Liver (tissue), 9 donors: Measurements from ENCODE around the gene GON7. TPM values are rescaled to one million over a fixed set of nuclear protein-coding genes. Genes with fewer than 3 reads are reported as not detected.

Experiments used
- DNase-seq: peaks from one replicate; pipeline ENCODE4 v3.0.0-alpha.2; 2017; ENCODE audit warnings: low spot score
- H3K27ac ChIP-seq, 2 donors: one replicate each; pipeline ENCODE4 v1.7.0; 2013; ENCODE audit warnings: inconsistent platforms in 2 of 2, low read length in 2 of 2, control low read depth in 1 of 2, low read depth in 1 of 2, mild to moderate bottlenecking in 1 of 2
- H3K27me3 ChIP-seq, 4 donors: one replicate each; pipeline versions ENCODE4 v1.6.1 to v1.7.0; 2013; ENCODE audit warnings: low read length in 3 of 4, inconsistent platforms in 1 of 4, mild to moderate bottlenecking in 1 of 4, moderate library complexity in 1 of 4; ENCODE audit not compliant: control insufficient read depth in 4 of 4, insufficient read depth in 4 of 4
- H3K36me3 ChIP-seq, 4 donors: one replicate each; pipeline versions ENCODE4 v1.6.1 to v1.7.0; 2013; ENCODE audit warnings: low read length in 3 of 4, mild to moderate bottlenecking in 3 of 4, low read depth in 1 of 4, moderate library complexity in 1 of 4; ENCODE audit not compliant: control insufficient read depth in 4 of 4, insufficient read depth in 3 of 4
- H3K4me1 ChIP-seq, 4 donors: one replicate each; pipeline versions ENCODE4 v1.6.1 to v1.7.0; 2013; ENCODE audit warnings: low read length in 3 of 4, mild to moderate bottlenecking in 3 of 4, moderate library complexity in 1 of 4; ENCODE audit not compliant: control insufficient read depth in 4 of 4, insufficient read depth in 4 of 4
- H3K4me3 ChIP-seq, 3 donors: one replicate each; pipeline versions ENCODE4 v1.6.1 to v1.7.0; 2013; ENCODE audit warnings: low read length in 3 of 3, control low read depth in 1 of 3, low read depth in 1 of 3, mild to moderate bottlenecking in 1 of 3
- H3K9ac ChIP-seq, 2 donors: one replicate each; pipeline ENCODE4 v1.7.0; 2013; ENCODE audit warnings: low read length in 2 of 2, mild to moderate bottlenecking in 2 of 2, moderate library complexity in 2 of 2, control low read depth in 1 of 2, low read depth in 1 of 2
- H3K9me3 ChIP-seq, 4 donors: one replicate each; pipeline versions ENCODE4 v1.6.1 to v1.7.0; 2013; ENCODE audit warnings: low read length in 3 of 4; ENCODE audit not compliant: control insufficient read depth in 4 of 4
- ATF3 ChIP-seq: IDR thresholded peaks from 2 replicates; pipeline ENCODE4 v1.6.1; 2016; ENCODE audit warnings: antibody characterized with exemption
- CTCF ChIP-seq: fragments of 150-350 bp; IDR thresholded peaks from 2 replicates; pipeline ENCODE4 v1.5.1; 2017; ENCODE audit warnings: improper control_type of control experiment, low read depth, low read length; ENCODE audit not compliant: missing input control
- EGR1 ChIP-seq, 2 donors: IDR thresholded peaks; 2 replicates each; pipeline ENCODE4 v1.6.1; 2016 to 2018; ENCODE audit warnings: antibody characterized with exemption in 2 of 2, low read depth in 2 of 2
- FOXA1 ChIP-seq: IDR thresholded peaks from 2 replicates; pipeline ENCODE4 v1.6.1; 2016; ENCODE audit warnings: antibody characterized with exemption
- GABPA ChIP-seq, 2 donors: IDR thresholded peaks in 1 of 2; conservative IDR thresholded peaks in 1 of 2; 2 replicates each; pipeline ENCODE4 v1.6.1; 2016; ENCODE audit warnings: antibody characterized with exemption in 2 of 2, mild to moderate bottlenecking in 1 of 2, moderate library complexity in 1 of 2
- HNF4A ChIP-seq, 2 donors: conservative IDR thresholded peaks; 2 replicates each; pipeline ENCODE4 v1.6.1; 2016; ENCODE audit warnings: antibody characterized with exemption in 2 of 2, mild to moderate bottlenecking in 2 of 2
- HNF4G ChIP-seq: IDR thresholded peaks from 2 replicates; pipeline ENCODE4 v1.6.1; 2016; ENCODE audit warnings: antibody characterized with exemption
- JUND ChIP-seq, 2 donors: IDR thresholded peaks; 2 replicates each; pipeline ENCODE4 v1.6.1; 2016; ENCODE audit warnings: antibody characterized with exemption in 2 of 2
- MAX ChIP-seq: IDR thresholded peaks from 2 replicates; pipeline ENCODE4 v1.6.1; 2016; ENCODE audit warnings: antibody characterized with exemption
- NR2F2 ChIP-seq: IDR thresholded peaks from 2 replicates; pipeline ENCODE4 v1.6.1; 2016; ENCODE audit warnings: antibody characterized with exemption
- REST ChIP-seq: IDR thresholded peaks from 2 replicates; pipeline ENCODE4 v1.6.1; 2016; ENCODE audit warnings: antibody characterized with exemption, mild to moderate bottlenecking
- RXRA ChIP-seq, 2 donors: IDR thresholded peaks; 2 replicates each; pipeline ENCODE4 v1.6.1; 2017 to 2018; ENCODE audit warnings: antibody characterized with exemption in 2 of 2, mild to moderate bottlenecking in 1 of 2
- SP1 ChIP-seq: IDR thresholded peaks from 2 replicates; pipeline ENCODE4 v1.6.1; 2018; ENCODE audit warnings: antibody characterized with exemption, mild to moderate bottlenecking
- TAF1 ChIP-seq: conservative IDR thresholded peaks from 2 replicates; pipeline ENCODE4 v1.6.1; 2016; ENCODE audit warnings: antibody characterized with exemption, mild to moderate bottlenecking
- YY1 ChIP-seq: IDR thresholded peaks from 2 replicates; pipeline ENCODE4 v1.6.1; 2016; ENCODE audit warnings: antibody characterized with exemption, mild to moderate bottlenecking
- ZBTB33 ChIP-seq: IDR thresholded peaks from 2 replicates; pipeline ENCODE4 v1.6.1; 2016; ENCODE audit warnings: antibody characterized with exemption
- WGBS: extraction: QIAGEN DNeasy Blood & Tissue Kit; methylation state at CpG from one replicate; pipeline ENCODE4 v1.1.7; 2013; 5-methylcytosine and 5-hydroxymethylcytosine counted together
- polyA plus RNA-seq, 2 donors: library from polyadenylated mRNA; stranded (reverse) in 1 of 2; unstranded in 1 of 2; fragments of 200-250 nt in 1 of 2; fragments of >200 nt in 1 of 2; fragmentation: Nextera tagmentation in 1 of 2; extraction: Ambion mirVana in 1 of 2; gene quantifications; one replicate each; pipeline versions ENCODE4 v1.2.1 to v1.2.3, GENCODE V29; 2013 to 2015
- total RNA-seq, 2 donors: library from RNA; depleted of rRNA; stranded (reverse); fragments of >200 nt; gene quantifications; one replicate each; pipeline ENCODE4 v1.2.3, GENCODE V29; 2014
- donor health status: healthy.
- donor health status: healthy.
- donor health status: healthy.
- donor health status: healthy.
- donor health status: healthy.

GON7 gene
- total and polyA plus RNA-seq, 4 donors: 9.0 to 11.2 (median 9.5) TPM

GRCh38 chr14:93201155-93201704 lies 5.6 kb downstream of the GON7 start:
- DNase-seq: no peak
- no peaks in the 10 kb centered on the region for H3K9me3 ChIP-seq
- H3K4me1 ChIP-seq: peaks cover 2 to 5% (median 4%) of the 10 kb centered on the region in 4 donors
- TF ChIP-seq JUND (IDR thresholded peaks at IDR 0.05) (no peak), HNF4A (conservative IDR thresholded peaks at IDR 0.05) (no peak), TAF1 (no peak), ZBTB33 (no peak), EGR1 (IDR thresholded peaks at IDR 0.05; ENCODE audit: low read depth in 2 of 2) (no peak), FOXA1 (no peak), SP1 (no peak), MAX (no peak), REST (no peak), RXRA (IDR thresholded peaks at IDR 0.05) (no peak)
- no peaks in the 10 kb centered on the region for H3K27me3 ChIP-seq
- no peak overlapping the region for H3K27ac ChIP-seq
- WGBS: 87% methylated on average over 7 of the region's 7 CpGs
- no peak overlapping the region for H3K4me3 ChIP-seq
- no peaks in the 10 kb centered on the region for H3K36me3 ChIP-seq
- no peak overlapping the region for H3K9ac ChIP-seq

GRCh38 chr14:93200553-93200952 lies 6.3 kb downstream of the GON7 start:
- TF ChIP-seq EGR1 (IDR thresholded peaks at IDR 0.05; ENCODE audit: low read depth in 2 of 2): no peak
- no peak for TF ChIP-seq TAF1
- TF ChIP-seq REST: no peak
- TF ChIP-seq YY1: no peak
- no peak for TF ChIP-seq NR2F2
- TF ChIP-seq RXRA (IDR thresholded peaks at IDR 0.05): no peak
- no peak for TF ChIP-seq HNF4G
- TF ChIP-seq JUND (IDR thresholded peaks at IDR 0.05): no peak
- TF ChIP-seq MAX: no peak
- TF ChIP-seq ATF3: no peak
- no peak for TF ChIP-seq CTCF
- TF ChIP-seq GABPA (IDR thresholded peaks at IDR 0.05 in 1 of 2, conservative IDR thresholded peaks at IDR 0.05 in 1 of 2): no peak
- no peak for TF ChIP-seq ZBTB33
- no peaks in the 10 kb centered on the region for H3K27me3 ChIP-seq
- H3K4me3 ChIP-seq: no peak overlapping the region
- no peaks in the 10 kb centered on the region for H3K9me3 ChIP-seq
- peaks cover 0 to 2% (median 0%) of the 10 kb centered on the region in 4 donors for H3K4me1 ChIP-seq
- no peak for DNase-seq
- H3K9ac ChIP-seq: no peak overlapping the region
- no peak overlapping the region for H3K27ac ChIP-seq
- H3K36me3 ChIP-seq: no peaks in the 10 kb centered on the region
- 85% methylated on average over 5 of the region's 5 CpGs for WGBS
